ENCODE results near the gene FRAS1. TPM values are rescaled to one million over a fixed set of nuclear protein-coding genes. Genes with fewer than 3 reads are reported as not detected.
"Not testable (repeated sequence)": the region's sequence is repeated elsewhere in the genome, so short reads cannot be mapped to it uniquely, and the experiment has no call there.

Gene FRAS1
- total RNA-seq, 1 experiment from 2014 or later, result 3.4 TPM

- Histone ChIP-seq H2AFZ (ENCODE audit: low read length) (no peak overlapping the region), H3K9me3 (ENCODE audit: low read length) (no peaks in the 10 kb centered on the region), H4K20me1 (ENCODE audit: low read length) (no peaks in the 10 kb centered on the region), H3K9me2 (replicated peaks; ENCODE audit: low read length) (no peaks in the 10 kb centered on the region), H3K9ac (ENCODE audit: low read length) (no peak overlapping the region), H3K36me3 (ENCODE audit: low read depth, low read length) (no peaks in the 10 kb centered on the region), H3K79me2 (ENCODE audit: low read length) (no peaks in the 10 kb centered on the region), H3K4me2 (ENCODE audit: low read length) (no peak overlapping the region), H3K27me3 (ENCODE audit: low read length) (no peaks in the 10 kb centered on the region), H3F3A (ENCODE audit: low read length, unreplicated experiment) (no peaks in the 10 kb centered on the region), H3K27ac (ENCODE audit: low read length) (no peak overlapping the region), H3K4me1 (ENCODE audit: insufficient read depth, low read length) (no peaks in the 10 kb centered on the region), H3K4me3 (ENCODE audit: low read length) (no peak overlapping the region)
- ChIA-PET POLR2A (ENCODE audit: unreplicated experiment) (no interaction called here), CTCF (no interaction called here)
- TF ChIP-seq, protein P1, sequence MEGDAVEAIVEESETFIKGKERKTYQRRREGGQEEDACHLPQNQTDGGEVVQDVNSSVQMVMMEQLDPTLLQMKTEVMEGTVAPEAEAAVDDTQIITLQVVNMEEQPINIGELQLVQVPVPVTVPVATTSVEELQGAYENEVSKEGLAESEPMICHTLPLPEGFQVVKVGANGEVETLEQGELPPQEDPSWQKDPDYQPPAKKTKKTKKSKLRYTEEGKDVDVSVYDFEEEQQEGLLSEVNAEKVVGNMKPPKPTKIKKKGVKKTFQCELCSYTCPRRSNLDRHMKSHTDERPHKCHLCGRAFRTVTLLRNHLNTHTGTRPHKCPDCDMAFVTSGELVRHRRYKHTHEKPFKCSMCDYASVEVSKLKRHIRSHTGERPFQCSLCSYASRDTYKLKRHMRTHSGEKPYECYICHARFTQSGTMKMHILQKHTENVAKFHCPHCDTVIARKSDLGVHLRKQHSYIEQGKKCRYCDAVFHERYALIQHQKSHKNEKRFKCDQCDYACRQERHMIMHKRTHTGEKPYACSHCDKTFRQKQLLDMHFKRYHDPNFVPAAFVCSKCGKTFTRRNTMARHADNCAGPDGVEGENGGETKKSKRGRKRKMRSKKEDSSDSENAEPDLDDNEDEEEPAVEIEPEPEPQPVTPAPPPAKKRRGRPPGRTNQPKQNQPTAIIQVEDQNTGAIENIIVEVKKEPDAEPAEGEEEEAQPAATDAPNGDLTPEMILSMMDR (conservative IDR thresholded peaks at IDR 0.05; ENCODE audit: low read depth, low read length), result no peak
- TF ChIP-seq EZH2phosphoT487 (IDR thresholded peaks at IDR 0.05; ENCODE audit: borderline replicate concordance, low read length) (no peak), EZH2 (IDR thresholded peaks at IDR 0.05; ENCODE audit: low read length, unreplicated experiment) (no peak)
- BruUV-seq (replicated peaks), result no TSS peak
- no peak for ATAC-seq
- intact Hi-C loops (cut with micrococcal nuclease), result no loop called here
- DNase-seq, result no peak
Observed at GRCh38 chr4:78460368-78460767, 403.2 kb downstream of the FRAS1 start.

- BruUV-seq (replicated peaks), result no TSS peak
- POLR2A ChIA-PET (ENCODE audit: unreplicated experiment), result no interaction called here
Observed at GRCh38 chr4:78464265-78464664, 407.1 kb downstream of the FRAS1 start.

DNA sequence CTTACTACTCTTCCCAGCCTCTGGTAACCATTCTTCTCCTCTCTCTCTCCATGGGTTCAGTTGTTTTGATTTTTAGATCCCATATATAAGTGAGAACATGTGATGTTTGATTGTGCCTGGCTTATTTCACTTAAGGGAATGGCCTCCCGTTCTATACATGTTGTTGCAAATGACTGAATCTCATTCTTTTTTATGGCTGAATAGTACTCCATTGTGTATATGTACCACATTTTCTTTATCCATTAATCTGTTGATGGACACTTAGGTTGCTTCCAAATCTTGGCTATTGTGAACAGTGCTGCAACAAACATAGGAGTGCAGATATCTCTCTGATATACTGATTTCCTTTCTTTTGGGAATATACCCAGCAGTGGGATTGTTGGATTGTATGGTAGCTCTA, 410.1 kb downstream of the FRAS1 start:
- H4K20me1 ChIP-seq (ENCODE audit: low read length); CTCF ChIA-PET; H3F3A ChIP-seq (ENCODE audit: low read length, unreplicated experiment); H3K79me2 ChIP-seq (ENCODE audit: low read length); H3K4me1 ChIP-seq (ENCODE audit: insufficient read depth, low read length); H2AFZ ChIP-seq (ENCODE audit: low read length); H3K27ac ChIP-seq (ENCODE audit: low read length); H3K9me2 ChIP-seq (replicated peaks; ENCODE audit: low read length); DNase-seq; POLR2A ChIA-PET (ENCODE audit: unreplicated experiment); H3K9ac ChIP-seq (ENCODE audit: low read length); intact Hi-C loops (cut with micrococcal nuclease); H3K4me2 ChIP-seq (ENCODE audit: low read length); H3K27me3 ChIP-seq (ENCODE audit: low read length); BruUV-seq (replicated peaks); H3K36me3 ChIP-seq (ENCODE audit: low read depth, low read length); H3K9me3 ChIP-seq (ENCODE audit: low read length); ATAC-seq; H3K4me3 ChIP-seq (ENCODE audit: low read length): not testable (repeated sequence)

More at GRCh38 chr4:78464265-78464664, 407.1 kb downstream of the FRAS1 start:
- Histone ChIP-seq H3K9me2 (replicated peaks; ENCODE audit: low read length) (no peaks in the 10 kb centered on the region), H3K4me2 (ENCODE audit: low read length) (no peak overlapping the region), H3K9me3 (ENCODE audit: low read length) (no peaks in the 10 kb centered on the region), H2AFZ (ENCODE audit: low read length) (no peak overlapping the region), H3K9ac (ENCODE audit: low read length) (no peak overlapping the region), H3K4me3 (ENCODE audit: low read length) (no peak overlapping the region), H3K36me3 (ENCODE audit: low read depth, low read length) (no peaks in the 10 kb centered on the region), H3K27ac (ENCODE audit: low read length) (no peak overlapping the region), H3F3A (ENCODE audit: low read length, unreplicated experiment) (no peaks in the 10 kb centered on the region), H3K4me1 (ENCODE audit: insufficient read depth, low read length) (no peaks in the 10 kb centered on the region), H4K20me1 (ENCODE audit: low read length) (no peaks in the 10 kb centered on the region), H3K79me2 (ENCODE audit: low read length) (no peaks in the 10 kb centered on the region), H3K27me3 (ENCODE audit: low read length) (no peaks in the 10 kb centered on the region)
- TF ChIP-seq, protein P1 (conservative IDR thresholded peaks at IDR 0.05; ENCODE audit: low read depth, low read length), result no peak
- TF ChIP-seq EZH2phosphoT487 (IDR thresholded peaks at IDR 0.05; ENCODE audit: borderline replicate concordance, low read length) (no peak), EZH2 (IDR thresholded peaks at IDR 0.05; ENCODE audit: low read length, unreplicated experiment) (no peak)
- peak; percentile 39 for DNase-seq
- intact Hi-C loops (cut with micrococcal nuclease), result no loop called here
- CTCF ChIA-PET, result no interaction called here
- no peak for ATAC-seq

Measured in PC-3 (cell line).